HepG2 (cell line): ENCODE data around the gene ATXN2. TPM values are rescaled to one million over a fixed set of nuclear protein-coding genes. Genes with fewer than 3 reads are reported as not detected.
A peak's percentile ranks its signal among the peaks of the same experiment; 100 is the strongest.

Experiments used
- ATAC-seq: fragments of 200-7000 bp; cut with Tn5 transposase; 3 replicates; pipeline ENCODE4 v1.9.1; 2020; ENCODE audit warnings: mild to moderate bottlenecking, moderate library complexity
- BruUV-seq: library from RNA; stranded (reverse); fragments of 400-500 nt; replicated peaks from 2 replicates; lab custom pipeline; 2021; lab: Mats Ljungman, UMichigan
- CTCF ChIA-PET: fragments of 300-600 bp; formaldehyde crosslinking; extraction: SDS; loops from one replicate; lab custom pipeline; 2021; ENCODE audit warnings: low total read pairs, inconsistent platforms, low intra/inter-chr PET ratio; lab: Yijun Ruan, JAX
- POLR2A ChIA-PET: fragments of 350-600 bp; sonication (Branson Sonifier 250); formaldehyde crosslinking; loops from one replicate; lab custom pipeline; 2020; ENCODE audit warnings: antibody characterized with exemption, inconsistent platforms; lab: Yijun Ruan, JAX
- DNase-seq: peaks from one replicate; pipeline ENCODE4 v3.0.0-alpha.2; 2015; ENCODE audit warnings: low spot score
- FAIRE-seq: peaks from 3 replicates; lab custom pipeline; 2011; peaks lifted over from hg19 to GRCh38; lab: Jason Lieb, UNC
- H2AFZ ChIP-seq: one replicate; pipeline ENCODE4 v1.6.1; 2011; ENCODE audit warnings: low read length, inconsistent platforms
- H3K27ac ChIP-seq: fragments of 300-600 bp; 3 replicates; pipeline ENCODE4 v1.8.0; 2011; ENCODE audit warnings: mixed run types, mild to moderate bottlenecking, mixed read lengths, low read length, inconsistent platforms; ENCODE audit not compliant: insufficient read depth; ENCODE audit errors: extremely low read length
- H3K27me3 ChIP-seq, 2 experiments: fragments of 200-600 bp in 1 of 2; 2 replicates in 1 of 2; 3 replicates in 1 of 2; pipeline versions ENCODE4 v1.6.0 to v1.8.0; 2011; ENCODE audit warnings: low read length in 2 of 2, mild to moderate bottlenecking in 2 of 2, moderate library complexity in 2 of 2, inconsistent platforms in 1 of 2; ENCODE audit not compliant: insufficient read depth in 2 of 2, control insufficient read depth in 1 of 2
- H3K36me3 ChIP-seq, 2 experiments: fragments of 200-600 bp in 1 of 2; replicated peaks in 1 of 2; 2 replicates in 1 of 2; 3 replicates in 1 of 2; pipeline versions ENCODE4 v1.5.1 to v1.8.0; 2011; ENCODE audit warnings: low read length in 2 of 2, inconsistent platforms in 1 of 2; ENCODE audit not compliant: insufficient read depth in 2 of 2, control insufficient read depth in 1 of 2
- H3K4me1 ChIP-seq: 2 replicates; pipeline ENCODE4 v1.5.1; 2012; ENCODE audit warnings: low read length, inconsistent platforms; ENCODE audit not compliant: insufficient read depth
- H3K4me2 ChIP-seq: 2 replicates; pipeline ENCODE4 v1.6.0; 2011; ENCODE audit warnings: low read depth, low read length, inconsistent platforms
- H3K4me3 ChIP-seq, 3 experiments: fragments of 200-600 bp in 1 of 3; sonication (generic), shearing (Covaris generic) in 1 of 3; replicated peaks in 1 of 3; 2 replicates each; pipeline ENCODE4 v1.5.1; 2011 to 2016; ENCODE audit warnings: low read length in 3 of 3, inconsistent platforms in 2 of 3, low read depth in 2 of 3, mild to moderate bottlenecking in 2 of 3, control low read depth in 1 of 3, mixed read lengths in 1 of 3; ENCODE audit not compliant: insufficient read depth in 1 of 3
- H3K79me2 ChIP-seq: one replicate; pipeline ENCODE4 v1.6.1; 2011; ENCODE audit warnings: low read length, inconsistent platforms; ENCODE audit not compliant: insufficient read depth
- H3K9ac ChIP-seq: 2 replicates; pipeline ENCODE4 v1.6.0; 2011; ENCODE audit warnings: mild to moderate bottlenecking, low read depth, low read length, inconsistent platforms; ENCODE audit not compliant: insufficient read depth
- H3K9me3 ChIP-seq: 2 replicates; pipeline ENCODE4 v1.5.1; 2012; ENCODE audit warnings: mild to moderate bottlenecking, low read length
- H4K20me1 ChIP-seq: 2 replicates; pipeline ENCODE4 v1.6.0; 2011; ENCODE audit warnings: inconsistent platforms, mild to moderate bottlenecking, low read length, moderate library complexity; ENCODE audit not compliant: insufficient read depth
- CEBPZ ChIP-seq: IDR thresholded peaks from 2 replicates; pipeline ENCODE4 v1.6.1; 2012; ENCODE audit warnings: low read length, improper control_type of control experiment
- ZNF629 ChIP-seq: sonication (generic); formaldehyde crosslinking; conservative IDR thresholded peaks from 2 replicates; pipeline ENCODE4 v1.5.0; 2020; ENCODE audit warnings: missing genetic modification reagents
- ZSCAN22 ChIP-seq: sonication (generic); formaldehyde crosslinking; IDR thresholded peaks from 2 replicates; pipeline ENCODE4 v1.4.0; 2020; ENCODE audit warnings: mild to moderate bottlenecking, missing genetic modification reagents
- WGBS: methylation state at CpG from one replicate; pipeline ENCODE4 v1.1.6; 2017; ENCODE audit warnings: low lambda C conversion rate; 5-methylcytosine and 5-hydroxymethylcytosine counted together
- in situ Hi-C: cut with HindIII; loops from 2 replicates; pipeline ENCODE4 v1.10.0; 2017; ENCODE audit warnings: low pct_unique_long_range_greater_than_20kb; ENCODE audit not compliant: extremely low pct_ligation_motif_present
- intact Hi-C: fragments of 100-400 bp; cut with micrococcal nuclease; formaldehyde crosslinking; loops from one replicate; pipeline ENCODE4 v1.10.0; 2022; ENCODE audit not compliant: unreplicated experiment
- polyA plus RNA-seq, 8 experiments: library from polyadenylated mRNA; depleted of rRNA in 3 of 8; stranded (reverse) in 7 of 8; unstranded in 1 of 8; fragments of >200 nt; fragmentation: Illumina TruSeq in 4 of 8; extraction: Trizol in 4 of 8; gene quantifications; 2 replicates each; pipeline versions ENCODE4 v1.2.1 to v1.2.3, GENCODE V29; 2011 to 2016; ENCODE audit warnings: low read depth in 4 of 8, missing spikeins in 1 of 8, mixed read lengths in 1 of 8; ENCODE audit not compliant: insufficient read depth in 1 of 8
- total RNA-seq, 5 experiments: library from RNA; depleted of rRNA; stranded (reverse); fragments of >200 nt; fragmentation: Illumina TruSeq; extraction: Trizol; gene quantifications; 2 replicates each; pipeline ENCODE4 v1.2.3, GENCODE V29; 2016; ENCODE audit warnings: low read depth in 1 of 5

Gene ATXN2
- total and polyA plus RNA-seq, 2 of the 13 experiments (the other 11 are each of a cell fraction or from before 2014, with no cell fraction given): 18.1 to 27.1 TPM

- H4K20me1 ChIP-seq: 0 out of 2 replicates have a peak, but pooled peaks cover 12% of the 10 kb centered on the region
- no peak overlapping the region for H3K27ac ChIP-seq
Measured at GRCh38 chr12:111436811-111437210, 162.3 kb downstream of the ATXN2 start.

More at GRCh38 chr12:111436811-111437210, 162.3 kb downstream of the ATXN2 start:
- TF ChIP-seq CEBPZ (no peak), ZNF629 (CRISPR knock-in tag) (no peak), ZSCAN22 (peak; percentile 78; the same call in 1 of the 2 replicates)
- TF ChIP-seq, all 625 proteins: peak for 1
- CTCF ChIA-PET: no interaction called here
- no TSS peak for BruUV-seq
- peaks cover 1 to 27% of the 10 kb centered on the region in 2 experiments; a peak in 3 of 5 replicates for H3K36me3 ChIP-seq
- WGBS: no CpG with 5 or more reads among the region's 4 CpGs
- H3K4me3 ChIP-seq: no peak overlapping the region
- H2AFZ ChIP-seq: no peak overlapping the region
- no peak overlapping the region for H3K9ac ChIP-seq
- DNase-seq (no peak), FAIRE-seq (no peak), ATAC-seq (no peak)
- H3K79me2 ChIP-seq: no peaks in the 10 kb centered on the region
- POLR2A ChIA-PET: no interaction called here
- no peaks in the 10 kb centered on the region; a peak in 1 of 5 replicates for H3K27me3 ChIP-seq
- in situ Hi-C loops: no loop called here
- intact Hi-C loops: no loop called here
- peaks cover 12% of the 10 kb centered on the region for H3K4me1 ChIP-seq
- H3K4me2 ChIP-seq: no peak overlapping the region
- no peaks in the 10 kb centered on the region for H3K9me3 ChIP-seq
